ENCODE data around the gene FGD6.

Gene FGD6

GRCh38 chr12:95231190-95231589 is 13.9 kb upstream of the FGD6 start:
- no peak for DNase-seq

- no peak for DNase-seq
These were observed 13.0 kb upstream of the FGD6 start for GRCh38 chr12:95230313-95230712.

GRCh38 chr12:95229636-95230035 is 12.4 kb upstream of the FGD6 start:
- no peak for DNase-seq

GRCh38 chr12:95228617-95229016 is 11.3 kb upstream of the FGD6 start:
- DNase-seq, result no peak

GRCh38 chr12:95227818-95228356 is 10.6 kb upstream of the FGD6 start:
- no peak for DNase-seq

GRCh38 chr12:95225645-95226212 is 8.5 kb upstream of the FGD6 start:
- DNase-seq, result no peak

GRCh38 chr12:95224202-95225170 is 7.2 kb upstream of the FGD6 start:
- no peak for DNase-seq

- no peak for DNase-seq
These were observed 3.5 kb upstream of the FGD6 start for GRCh38 chr12:95220726-95221125.

- DNase-seq, result no peak
These were observed 2.9 kb upstream of the FGD6 start for GRCh38 chr12:95220190-95220589.

GRCh38 chr12:95218150-95219133 is 1.2 kb upstream of the FGD6 start:
- peak; percentile 36 to 44 for DNase-seq

GRCh38 chr12:95216711-95217376 is 423 bp downstream of the FGD6 start:
- DNase-seq, result peak in 1 of 2 donors; percentile 16

- DNase-seq, result peak; percentile 80 to 83
These were observed 1.3 kb downstream of the FGD6 start for GRCh38 chr12:95215949-95216348.

- no peak for DNase-seq
These were observed 2.8 kb downstream of the FGD6 start for GRCh38 chr12:95214466-95214865.

GRCh38 chr12:95213928-95214327 is 3.3 kb downstream of the FGD6 start:
- no peak for DNase-seq

GRCh38 chr12:95213119-95213518 is 4.1 kb downstream of the FGD6 start:
- no peak for DNase-seq

GRCh38 chr12:95212586-95212985 is 4.7 kb downstream of the FGD6 start:
- peak; percentile 72 to 86 for DNase-seq

GRCh38 chr12:95208678-95209077 is 8.6 kb downstream of the FGD6 start:
- DNase-seq, result no peak

- no peak for DNase-seq
These were observed 9.9 kb downstream of the FGD6 start for GRCh38 chr12:95207407-95207806.

- no peak for DNase-seq
These were observed 10.4 kb downstream of the FGD6 start for GRCh38 chr12:95206916-95207315.

GRCh38 chr12:95205685-95206084 is 11.6 kb downstream of the FGD6 start:
- peak; percentile 56 to 69 for DNase-seq

GRCh38 chr12:95205016-95205624 is 12.1 kb downstream of the FGD6 start:
- peak in 1 of 2 donors; percentile 33 for DNase-seq
